Heart right ventricle (tissue), 16 donors: ENCODE results near the gene OSBPL5. TPM values are rescaled to one million over a fixed set of nuclear protein-coding genes. Genes with fewer than 3 reads are reported as not detected.

Experiments
- ATAC-seq, 8 donors: fragments of 200-7000 bp; cut with Tn5 transposase; one replicate each; pipeline ENCODE4 v1.9.1; 2020; ENCODE audit warnings: mild to moderate bottlenecking in 8 of 8, moderate library complexity in 8 of 8, moderate number of reproducible peaks in 1 of 8
- DNase-seq, 2 donors: peaks; one replicate each; pipeline ENCODE4 v3.0.0-alpha.2; 2020
- H3K27ac ChIP-seq, 10 donors: fragments of 200-600 bp; sonication (generic) in 2 of 10; one replicate each; pipeline versions ENCODE4 v1.5.0 to v1.8.0; 2020 to 2022; ENCODE audit warnings: mild to moderate bottlenecking in 3 of 10
- H3K27me3 ChIP-seq, 7 donors: fragments of 200-600 bp; one replicate each; pipeline ENCODE4 v1.8.0; 2021 to 2022; ENCODE audit warnings: mild to moderate bottlenecking in 2 of 7
- H3K36me3 ChIP-seq, 9 donors: fragments of 200-600 bp; sonication (generic) in 1 of 9; one replicate each; pipeline versions ENCODE4 v1.5.0 to v1.8.0; 2020 to 2022; ENCODE audit warnings: mild to moderate bottlenecking in 2 of 9
- H3K4me1 ChIP-seq, 9 donors: fragments of 200-600 bp; sonication (generic) in 1 of 9; one replicate each; pipeline versions ENCODE4 v1.5.0 to v1.8.0; 2020 to 2022; ENCODE audit warnings: mild to moderate bottlenecking in 4 of 9
- H3K4me3 ChIP-seq, 10 donors: fragments of 200-600 bp; sonication (generic) in 2 of 10; one replicate each; pipeline versions ENCODE4 v1.5.0 to v1.8.0; 2020 to 2022; ENCODE audit warnings: mild to moderate bottlenecking in 7 of 10, moderate library complexity in 2 of 10
- H3K9me3 ChIP-seq, 11 donors: fragments of 200-600 bp in 10 of 11; sonication (generic) in 2 of 11; one replicate each; pipeline versions ENCODE4 v1.5.0 to v1.8.0; 2013 to 2022; ENCODE audit warnings: mild to moderate bottlenecking in 2 of 11, control low read depth in 1 of 11, moderate library complexity in 1 of 11
- CTCF ChIP-seq, 9 donors: fragments of 200-600 bp; sonication (generic) in 2 of 9; IDR thresholded peaks; one replicate each; pipeline versions ENCODE4 v1.5.0 to v1.8.0; 2021 to 2022; ENCODE audit warnings: antibody characterized with exemption in 9 of 9, mild to moderate bottlenecking in 5 of 9, moderate library complexity in 1 of 9
- WGBS, 2 donors: extraction: QIAGEN DNeasy Blood & Tissue Kit; methylation state at CpG; one replicate each; pipeline ENCODE4 v1.1.7; 2013; ENCODE audit warnings: inconsistent platforms in 1 of 2; 5-methylcytosine and 5-hydroxymethylcytosine counted together
- intact Hi-C, 10 donors: fragments of 100-400 bp; cut with DNase I; formaldehyde crosslinking; loops; one replicate each; pipeline versions ENCODE4 v1.11.1 to v1.14.2; 2022
- polyA plus RNA-seq, 2 donors: library from polyadenylated mRNA; stranded (reverse); fragments of 200-250 nt; gene quantifications; one replicate each; pipeline ENCODE4 v1.2.3, GENCODE V29; 2013
- total RNA-seq, 10 donors: library from RNA; stranded (reverse); fragmentation: NEBNext Ultra II Directional in 3 of 10; extraction: Animal tissue kit (Norgen Biotek cat#: 25700) in 3 of 10; gene quantifications; one replicate each; pipeline versions ENCODE4 v1.2.1 to v1.2.4, GENCODE V29; 2021 to 2023
- donor health status: Arrhythmogenic right ventricular cardiomyopathy.
- donor health status: ischemic (EF 13 %, LVEDD 7.1; RV severe dilation, severe dysfunction).
- donor health status: healthy with polysubstance abuse.
- donor health status: DM: no; HTN: yes; CAD: no.
- donor health status: DM: no; HTN: no; CAD: no.
- donor health status: ischemic (EF 25% LVEDD 6.9; RV normal size, moderate dysfunction).
- donor health status: ischemic (EF 25% LVEDD 5.7; RV mildly dilated, moderate dysfunction).
- donor health status: healthy.
- donor health status: DM: yes; HTN: yes; CAD: no.
- donor health status: Ischemic cardiomyopathy.
- donor health status: ischemic (EF 35%, LVEDD 5.7; RV mildly dilated, moderate dysfunction).
- donor health status: nonischemic (EF 11% LVEDD 7.7; RV severe dilation, severe dysfunction).
- donor health status: DM: yes; HTN: yes; CAD: no.
- donor health status: PGD.
- donor health status: ischemic (EF 29% LVEDD 5.4; RV normal size, mild dysfunction).
- donor health status: nonischemic (EF 23%, LVEDD 6.1; RV moderate dilation, normal function).

The OSBPL5 gene
- total and polyA plus RNA-seq, 12 donors: 10.4 to 18.7 (median 15.5) TPM

GRCh38 chr11:3077846-3078440, 87.2 kb downstream of the OSBPL5 start:
- TF ChIP-seq CTCF (IDR thresholded peaks at IDR 0.05): no peak
- ATAC-seq (no peak), DNase-seq (no peak)
- Histone ChIP-seq H3K9me3 (no peaks in the 10 kb centered on the region), H3K27me3 (peaks cover 0 to 5% (median 0%) of the 10 kb centered on the region in 7 donors), H3K4me3 (no peak overlapping the region), H3K36me3 (no peaks in the 10 kb centered on the region), H3K27ac (no peak overlapping the region), H3K4me1 (peaks cover 0 to 28% (median 8%) of the 10 kb centered on the region in 9 donors)
- 87 to 88% methylated on average over 16 of the region's 16 CpGs for WGBS, 2 donors
- intact Hi-C loops: no loop called here

GRCh38 chr11:3077189-3077836, 87.8 kb downstream of the OSBPL5 start:
- intact Hi-C loops: no loop called here
- TF ChIP-seq CTCF (IDR thresholded peaks at IDR 0.05): no peak

GRCh38 chr11:3074912-3075589, 90.1 kb downstream of the OSBPL5 start:
- H3K4me3 ChIP-seq: no peak overlapping the region
- no peaks in the 10 kb centered on the region for H3K36me3 ChIP-seq
- no peaks in the 10 kb centered on the region for H3K27me3 ChIP-seq
- ATAC-seq (peak in 6 of 8 donors; percentile 46 to 71 (median 54)), DNase-seq (peak in 1 of 2 donors; percentile 54)
- peaks cover 0 to 39% (median 13%) of the 10 kb centered on the region in 9 donors for H3K4me1 ChIP-seq
- H3K27ac ChIP-seq: peak overlapping the region in 4 of 10 donors; percentile 13 to 79 (median 70)
- intact Hi-C loops: no loop called here
- WGBS, 2 donors: 69 to 71% methylated on average over 8 of the region's 8 CpGs
- no peaks in the 10 kb centered on the region for H3K9me3 ChIP-seq
- no peak for TF ChIP-seq CTCF (IDR thresholded peaks at IDR 0.05)

More at GRCh38 chr11:3077189-3077836, 87.8 kb downstream of the OSBPL5 start:
- no peak overlapping the region for H3K27ac ChIP-seq
- H3K4me3 ChIP-seq: no peak overlapping the region
- ATAC-seq (no peak), DNase-seq (no peak)
- H3K4me1 ChIP-seq: peaks cover 0 to 34% (median 13%) of the 10 kb centered on the region in 9 donors
- no peaks in the 10 kb centered on the region for H3K9me3 ChIP-seq
- no peaks in the 10 kb centered on the region for H3K36me3 ChIP-seq
- H3K27me3 ChIP-seq: no peaks in the 10 kb centered on the region
- WGBS, 2 donors: 85 to 90% methylated on average over 11 of the region's 11 CpGs

GRCh38 chr11:3073029-3073435, 92.1 kb downstream of the OSBPL5 start:
- H3K4me3 ChIP-seq: no peak overlapping the region
- H3K9me3 ChIP-seq: no peaks in the 10 kb centered on the region
- no peaks in the 10 kb centered on the region for H3K36me3 ChIP-seq
- peak in 1 of 2 donors; percentile 68 for DNase-seq
- TF ChIP-seq CTCF (IDR thresholded peaks at IDR 0.05): no peak
- ATAC-seq: peak; percentile 77 to 95 (median 92)
- H3K4me1 ChIP-seq: peaks cover 0 to 39% (median 13%) of the 10 kb centered on the region in 9 donors
- H3K27me3 ChIP-seq: no peaks in the 10 kb centered on the region
- WGBS, 2 donors: 54 to 84% methylated on average over 3 of the region's 3 CpGs
- intact Hi-C loops: no loop called here
- H3K27ac ChIP-seq: peak overlapping the region in 9 of 10 donors; percentile 64 to 91 (median 79)
